ENCODE measurements around the gene ABHD16A. TPM values are rescaled to one million over a fixed set of nuclear protein-coding genes. Genes with fewer than 3 reads are reported as not detected.

The ABHD16A gene
- total and polyA plus RNA-seq, 5 donors: 28.1 to 37.0 (median 30.1) TPM

GRCh38 chr6:31687321-31687720 is 15.8 kb downstream of the ABHD16A start:
- no peak overlapping the region for H3K4me3 ChIP-seq (ENCODE audit: low read length)
- ATAC-seq (no peak), DNase-seq (no peak)
- H3K9me3 ChIP-seq (ENCODE audit: control insufficient read depth, low read length): no peaks in the 10 kb centered on the region
- 83% methylated on average over 8 of the region's 8 CpGs for WGBS
- no peak overlapping the region for H3K27ac ChIP-seq (ENCODE audit: low read length)
- no peaks in the 10 kb centered on the region for H3K4me1 ChIP-seq (ENCODE audit: control insufficient read depth, insufficient read depth, low read length)
- H3K27me3 ChIP-seq (ENCODE audit: control insufficient read depth, insufficient read depth): no peaks in the 10 kb centered on the region
- intact Hi-C loops (cut with DNase I): loop anchor here in 3 of 4 donors (10.0 kb wide), 2 partner anchors 177 to 267 kb away; partner anchors contain the start of genes NELFE (in 2 of the 3), SKIC2 (in 2 of the 3) and NEU1 (in 1 of the 3)

DNA sequence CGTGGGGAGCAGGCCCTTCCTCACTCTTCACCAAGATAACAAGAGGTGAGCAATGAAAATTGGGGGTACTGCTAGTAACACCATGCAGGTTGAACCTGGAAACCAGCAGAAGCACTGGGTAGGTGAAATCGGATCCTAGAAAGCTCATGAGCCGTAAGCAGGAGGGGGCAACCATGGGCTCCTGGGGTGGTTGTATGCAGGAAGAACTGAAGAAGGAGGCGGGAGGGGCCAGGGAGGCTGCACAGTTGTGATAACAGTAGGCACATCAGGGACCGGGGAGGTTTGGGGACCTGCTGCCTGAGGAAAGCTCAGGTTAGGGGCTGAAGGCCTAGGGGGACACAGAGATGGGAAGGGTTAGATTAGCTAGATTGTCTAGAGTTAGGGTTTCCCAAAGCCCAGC is 16.6 kb downstream of the ABHD16A start:
- Histone ChIP-seq H3K27me3 (ENCODE audit: control insufficient read depth, insufficient read depth) (no peaks in the 10 kb centered on the region), H3K4me3 (ENCODE audit: low read length) (no peak overlapping the region), H3K9me3 (ENCODE audit: control insufficient read depth, low read length) (no peaks in the 10 kb centered on the region), H3K4me1 (ENCODE audit: control insufficient read depth, insufficient read depth, low read length) (no peaks in the 10 kb centered on the region), H3K27ac (ENCODE audit: low read length) (no peak overlapping the region)
- DNase-seq (no peak), ATAC-seq (no peak)
- 76% methylated on average over 5 of the region's 5 CpGs for WGBS
- intact Hi-C loops (cut with DNase I): loop anchor here in 3 of 4 donors (10.0 kb wide), 2 partner anchors 178 to 268 kb away; partner anchors contain the start of genes NELFE (in 2 of the 3), SKIC2 (in 2 of the 3) and NEU1 (in 1 of the 3)

DNA sequence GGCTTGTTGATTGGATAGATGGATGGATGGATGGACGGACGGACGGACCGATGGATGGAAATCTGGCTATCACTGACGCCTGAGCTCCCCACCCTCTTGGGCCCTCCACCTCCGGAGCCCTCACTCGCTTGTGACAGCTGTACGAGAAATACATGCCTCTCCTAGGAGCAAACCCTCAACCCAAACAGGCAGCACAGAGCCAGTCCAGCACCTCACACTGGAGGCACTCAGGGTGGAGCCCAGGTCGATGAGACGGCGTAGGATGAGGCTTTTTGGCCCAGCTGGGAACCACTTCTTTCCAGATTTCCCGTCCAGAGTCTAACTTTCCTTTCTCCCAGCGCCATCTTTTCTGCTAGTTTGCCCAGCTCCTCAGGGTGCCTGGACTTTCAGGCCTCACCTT is 19.5 kb downstream of the ABHD16A start:
- Histone ChIP-seq H3K27me3 (ENCODE audit: control insufficient read depth, insufficient read depth) (no peaks in the 10 kb centered on the region), H3K4me3 (ENCODE audit: low read length) (no peak overlapping the region), H3K9me3 (ENCODE audit: control insufficient read depth, low read length) (no peaks in the 10 kb centered on the region), H3K4me1 (ENCODE audit: control insufficient read depth, insufficient read depth, low read length) (peaks cover 3% of the 10 kb centered on the region), H3K27ac (ENCODE audit: low read length) (no peak overlapping the region)
- intact Hi-C loops (cut with DNase I): loop anchor here in 3 of 4 donors (5.0 to 10.0 kb wide), 4 partner anchors 44 to 271 kb away; partner anchors contain the start of genes NELFE (in 2 of the 3), SKIC2 (in 2 of the 3), DDAH2 (in 1 of the 3) and NEU1 (in 1 of the 3)
- DNase-seq (no peak), ATAC-seq (no peak)
- 62% methylated on average over 13 of the region's 13 CpGs for WGBS

DNA sequence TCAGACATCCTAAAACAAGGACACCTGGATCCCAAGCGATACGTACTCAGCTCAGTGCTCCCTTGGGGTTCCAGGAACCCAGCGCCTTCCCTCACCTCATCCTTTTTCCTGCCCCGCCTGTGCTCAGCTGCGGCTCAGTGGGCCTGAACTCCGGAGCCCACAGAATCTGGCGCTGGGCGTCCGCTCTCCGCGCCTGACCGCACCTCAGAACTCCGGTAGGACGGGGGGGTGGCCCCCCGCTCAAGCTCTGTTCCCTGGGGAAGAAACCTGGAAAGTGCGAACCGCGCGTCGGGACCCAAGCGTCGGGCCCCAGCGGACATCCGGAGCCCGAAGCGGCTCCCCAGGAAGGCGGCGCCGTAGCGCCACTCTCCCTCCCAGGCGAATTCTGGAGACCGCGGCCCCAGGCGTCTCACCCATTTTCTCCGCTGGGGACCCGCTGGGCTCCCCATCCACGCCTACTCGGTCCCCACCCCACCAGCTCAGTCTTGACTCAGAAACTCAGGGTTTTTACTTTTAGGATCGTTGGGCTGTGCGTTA is 21.9 kb downstream of the ABHD16A start:
- Histone ChIP-seq H3K27ac (ENCODE audit: low read length) (peak overlapping the region; percentile 49), H3K4me3 (ENCODE audit: low read length) (peak overlapping the region; percentile 70), H3K27me3 (ENCODE audit: control insufficient read depth, insufficient read depth) (no peaks in the 10 kb centered on the region), H3K4me1 (ENCODE audit: control insufficient read depth, insufficient read depth, low read length) (peaks cover 3% of the 10 kb centered on the region), H3K9me3 (ENCODE audit: control insufficient read depth, low read length) (no peaks in the 10 kb centered on the region)
- intact Hi-C loops (cut with DNase I): loop anchor here in 3 of 4 donors (2.0 to 10.0 kb wide), 5 partner anchors 46 to 274 kb away; partner anchors contain the start of genes NELFE (in 2 of the 3), SKIC2 (in 2 of the 3), DDAH2 (in 1 of the 3) and NEU1 (in 1 of the 3)
- DNase-seq (peak; percentile 41 to 81 (median 80)), ATAC-seq (peak; percentile 65 to 68)
- WGBS: under 1% methylated on average over 40 of the region's 40 CpGs

- Histone ChIP-seq H3K27me3 (ENCODE audit: control insufficient read depth, insufficient read depth) (no peaks in the 10 kb centered on the region), H3K4me1 (ENCODE audit: control insufficient read depth, insufficient read depth, low read length) (peaks cover 3% of the 10 kb centered on the region), H3K4me3 (ENCODE audit: low read length) (peak within 1 kb of the TSS; percentile 70), H3K27ac (ENCODE audit: low read length) (peak within 1 kb of the TSS; percentile 49), H3K9me3 (ENCODE audit: control insufficient read depth, low read length) (no peaks in the 10 kb centered on the region)
- peak; percentile 82 to 86 for ATAC-seq
- WGBS: 12% methylated on average over 17 of the region's 17 CpGs
- intact Hi-C loops (cut with DNase I): loop anchor here in 3 of 4 donors (2.0 to 10.0 kb wide), 5 partner anchors 47 to 274 kb away; partner anchors contain the start of genes NELFE (in 2 of the 3), SKIC2 (in 2 of the 3), DDAH2 (in 1 of the 3) and NEU1 (in 1 of the 3)
- peak; percentile 81 to 93 (median 91) for DNase-seq
Measured at GRCh38 chr6:31680226-31681134, 22.6 kb downstream of the ABHD16A start, which contains the start of gene LY6G5C. Gene LY6G5C (minus strand): TSS chr6:31681067. CDS start chr6:31680373, 694 bp downstream.

DNA sequence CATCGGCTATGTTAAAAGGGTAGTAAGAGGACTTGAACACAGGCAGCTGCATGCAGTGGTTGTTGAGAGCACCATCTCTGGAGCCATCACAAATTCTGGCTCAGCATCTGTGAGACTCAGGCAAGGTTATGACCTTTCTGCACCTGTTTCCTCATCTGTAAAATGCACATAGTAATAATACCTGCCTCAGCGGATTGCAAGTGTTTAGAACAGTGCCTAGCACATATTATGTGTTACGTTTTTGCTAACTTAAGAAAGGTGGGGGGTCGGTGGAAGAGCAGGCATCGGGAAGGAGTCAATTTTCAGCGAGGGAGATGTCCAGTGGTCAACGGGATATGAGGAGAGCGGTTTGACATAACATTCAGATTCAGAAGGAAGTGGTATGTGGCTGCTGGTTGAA is 25.2 kb downstream of the ABHD16A start:
- peaks cover 3% of the 10 kb centered on the region for H3K4me1 ChIP-seq (ENCODE audit: control insufficient read depth, insufficient read depth, low read length)
- no peak overlapping the region for H3K27ac ChIP-seq (ENCODE audit: low read length)
- ATAC-seq: no peak
- DNase-seq: no peak
- H3K9me3 ChIP-seq (ENCODE audit: control insufficient read depth, low read length): no peaks in the 10 kb centered on the region
- intact Hi-C loops (cut with DNase I): no loop called here
- 76% methylated on average over 8 of the region's 8 CpGs for WGBS
- H3K27me3 ChIP-seq (ENCODE audit: control insufficient read depth, insufficient read depth): no peaks in the 10 kb centered on the region
- no peak overlapping the region for H3K4me3 ChIP-seq (ENCODE audit: low read length)

DNA sequence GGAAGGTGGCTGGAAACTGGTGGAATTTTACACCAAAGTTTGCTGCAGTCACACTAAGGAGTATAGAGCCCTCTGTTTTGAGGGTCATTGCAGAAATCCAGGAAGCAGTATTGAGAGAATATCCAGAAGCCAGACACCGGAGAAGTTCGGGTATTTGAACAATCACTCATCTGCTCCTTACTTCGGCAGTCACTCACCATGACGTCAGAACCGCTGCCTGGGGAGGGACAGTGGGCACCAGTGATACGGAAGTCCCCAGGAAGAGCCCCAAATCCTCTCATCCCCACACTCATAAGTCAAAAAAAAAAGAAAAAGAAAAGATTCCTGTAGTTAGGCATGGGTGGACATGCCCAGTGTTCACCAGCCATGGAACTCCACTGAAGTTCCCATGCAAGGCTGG is 26.2 kb downstream of the ABHD16A start:
- intact Hi-C loops (cut with DNase I): no loop called here
- Histone ChIP-seq H3K4me3 (ENCODE audit: low read length) (no peak overlapping the region), H3K4me1 (ENCODE audit: control insufficient read depth, insufficient read depth, low read length) (peaks cover 3% of the 10 kb centered on the region), H3K9me3 (ENCODE audit: control insufficient read depth, low read length) (no peaks in the 10 kb centered on the region), H3K27ac (ENCODE audit: low read length) (no peak overlapping the region), H3K27me3 (ENCODE audit: control insufficient read depth, insufficient read depth) (no peaks in the 10 kb centered on the region)
- 58% methylated on average over 6 of the region's 6 CpGs for WGBS
- no peak for ATAC-seq
- DNase-seq: no peak

DNA sequence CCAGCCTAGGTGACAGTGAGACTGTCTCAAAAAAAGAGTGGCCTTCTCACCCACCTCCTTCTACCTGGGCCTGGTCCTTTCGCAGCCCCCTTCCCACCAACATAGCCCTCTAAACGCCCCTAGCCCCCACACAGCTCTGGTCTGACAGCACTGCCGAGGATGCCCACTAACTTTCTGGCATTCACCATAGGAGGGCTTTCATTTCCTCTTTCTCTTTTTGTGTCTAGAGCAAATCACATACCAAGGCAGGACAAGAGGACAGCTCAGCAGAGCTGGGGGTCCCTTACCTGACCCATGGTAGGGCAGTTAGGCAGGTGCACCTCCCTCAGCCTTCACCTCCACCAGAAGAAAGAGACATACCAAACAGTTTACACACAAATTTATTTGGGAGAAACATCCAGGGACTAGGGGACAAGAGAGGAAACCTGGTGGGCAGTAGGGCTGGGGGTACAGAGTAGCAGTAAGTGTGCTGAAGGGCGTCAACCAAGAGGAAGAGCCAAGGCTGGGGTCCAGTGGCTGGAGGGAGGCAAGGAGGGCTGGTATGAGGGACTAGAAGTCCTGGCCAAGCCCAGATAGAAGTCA is 26.7 kb downstream of the ABHD16A start:
- ATAC-seq: no peak
- Histone ChIP-seq H3K27ac (ENCODE audit: low read length) (no peak overlapping the region), H3K4me3 (ENCODE audit: low read length) (no peak overlapping the region), H3K27me3 (ENCODE audit: control insufficient read depth, insufficient read depth) (no peaks in the 10 kb centered on the region), H3K4me1 (ENCODE audit: control insufficient read depth, insufficient read depth, low read length) (peaks cover 3% of the 10 kb centered on the region), H3K9me3 (ENCODE audit: control insufficient read depth, low read length) (no peaks in the 10 kb centered on the region)
- DNase-seq: no peak
- intact Hi-C loops (cut with DNase I): no loop called here
- 82% methylated on average over 4 of the region's 4 CpGs for WGBS

DNA sequence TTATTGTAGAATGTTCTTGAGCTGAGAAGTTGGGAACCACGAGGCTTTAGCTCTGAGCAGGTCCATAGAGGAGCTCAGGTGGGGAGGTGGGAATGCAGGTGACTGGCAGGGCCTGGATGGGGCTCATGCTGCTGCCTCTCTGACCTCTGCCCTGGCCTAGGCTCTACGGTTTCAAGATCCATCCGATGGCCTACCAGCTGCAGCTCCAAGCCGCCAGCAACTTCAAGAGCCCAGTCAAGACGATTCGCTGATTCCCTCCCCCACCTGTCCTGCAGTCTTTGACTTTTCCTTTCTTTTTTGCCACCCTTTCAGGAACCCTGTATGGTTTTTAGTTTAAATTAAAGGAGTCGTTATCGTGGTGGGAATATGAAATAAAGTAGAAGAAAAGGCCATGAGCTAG is 33.4 kb downstream of the ABHD16A start, which contains the start of gene LY6G5B:
LY6G5B (plus strand) TSS at position 301 of the 400 bp plus-strand sequence. CDS start 975 bp downstream, outside the sequence.
- no peaks in the 10 kb centered on the region for H3K9me3 ChIP-seq (ENCODE audit: control insufficient read depth, low read length)

DNA sequence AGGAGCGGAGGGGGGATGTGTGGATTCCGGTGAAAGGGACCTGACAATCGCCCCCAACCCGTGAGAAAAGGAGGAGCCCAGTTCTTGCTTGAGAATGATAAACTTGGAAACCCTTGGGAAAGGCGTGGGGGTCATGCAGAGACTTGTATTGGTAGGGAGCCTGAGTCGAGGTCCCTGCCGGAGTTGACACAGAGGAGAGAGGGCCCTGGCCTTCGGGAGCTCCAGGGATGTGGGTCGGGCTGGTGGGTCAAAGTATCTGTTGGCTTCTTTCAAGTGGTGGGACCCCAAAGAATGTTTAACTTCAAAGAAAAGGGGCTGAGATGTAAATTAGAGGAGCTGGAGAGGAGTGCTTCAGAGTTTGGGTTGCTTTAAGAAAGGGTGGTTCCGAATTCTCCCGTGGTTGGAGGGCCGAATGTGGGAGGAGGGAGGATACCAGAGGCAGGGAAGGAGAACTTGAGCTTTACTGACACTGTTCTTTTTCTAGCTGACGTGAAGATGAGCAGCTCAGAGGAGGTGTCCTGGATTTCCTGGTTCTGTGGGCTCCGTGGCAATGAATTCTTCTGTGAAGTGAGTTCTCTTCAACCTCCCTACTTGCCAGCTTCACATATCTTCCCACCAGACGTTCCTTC is 36.7 kb downstream of the ABHD16A start:
- H3K4me1 ChIP-seq (ENCODE audit: control insufficient read depth, insufficient read depth, low read length): peaks cover 3% of the 10 kb centered on the region
- WGBS: 3% methylated on average over 15 of the region's 15 CpGs
- DNase-seq (peak in 1 of 3 donors; percentile 47), ATAC-seq (no peak)
- no peaks in the 10 kb centered on the region for H3K9me3 ChIP-seq (ENCODE audit: control insufficient read depth, low read length)
- H3K27me3 ChIP-seq (ENCODE audit: control insufficient read depth, insufficient read depth): no peaks in the 10 kb centered on the region
- H3K4me3 ChIP-seq (ENCODE audit: low read length): peak overlapping the region; percentile 72
- intact Hi-C loops (cut with DNase I): loop anchor here in 1 of 4 donors (5.0 to 10.0 kb wide), 2 partner anchors 61 to 1308 kb away; partner anchors contain the start of gene DDAH2
- H3K27ac ChIP-seq (ENCODE audit: low read length): peak overlapping the region; percentile 80

More for the DNA sequence above, 33.4 kb downstream of the ABHD16A start, which contains the start of gene LY6G5B:
- ATAC-seq: no peak
- Histone ChIP-seq H3K27me3 (ENCODE audit: control insufficient read depth, insufficient read depth) (no peaks in the 10 kb centered on the region), H3K4me3 (ENCODE audit: low read length) (no peak within 1 kb of the TSS), H3K27ac (ENCODE audit: low read length) (no peak within 1 kb of the TSS), H3K4me1 (ENCODE audit: control insufficient read depth, insufficient read depth, low read length) (no peaks in the 10 kb centered on the region)
- WGBS: 80% methylated on average over 8 of the region's 8 CpGs
- intact Hi-C loops (cut with DNase I): loop anchor here in 1 of 4 donors (5.0 to 10.0 kb wide), 2 partner anchors 58 to 1305 kb away; partner anchors contain the start of gene DDAH2
- DNase-seq: peak in 1 of 3 donors; percentile 45
